ENCODE measurements around the gene CKAP5. TPM values are rescaled to one million over a fixed set of nuclear protein-coding genes. Genes with fewer than 3 reads are reported as not detected.

Gene CKAP5
- 65.4 and 73.0 TPM in 2 replicates for total RNA-seq

DNA sequence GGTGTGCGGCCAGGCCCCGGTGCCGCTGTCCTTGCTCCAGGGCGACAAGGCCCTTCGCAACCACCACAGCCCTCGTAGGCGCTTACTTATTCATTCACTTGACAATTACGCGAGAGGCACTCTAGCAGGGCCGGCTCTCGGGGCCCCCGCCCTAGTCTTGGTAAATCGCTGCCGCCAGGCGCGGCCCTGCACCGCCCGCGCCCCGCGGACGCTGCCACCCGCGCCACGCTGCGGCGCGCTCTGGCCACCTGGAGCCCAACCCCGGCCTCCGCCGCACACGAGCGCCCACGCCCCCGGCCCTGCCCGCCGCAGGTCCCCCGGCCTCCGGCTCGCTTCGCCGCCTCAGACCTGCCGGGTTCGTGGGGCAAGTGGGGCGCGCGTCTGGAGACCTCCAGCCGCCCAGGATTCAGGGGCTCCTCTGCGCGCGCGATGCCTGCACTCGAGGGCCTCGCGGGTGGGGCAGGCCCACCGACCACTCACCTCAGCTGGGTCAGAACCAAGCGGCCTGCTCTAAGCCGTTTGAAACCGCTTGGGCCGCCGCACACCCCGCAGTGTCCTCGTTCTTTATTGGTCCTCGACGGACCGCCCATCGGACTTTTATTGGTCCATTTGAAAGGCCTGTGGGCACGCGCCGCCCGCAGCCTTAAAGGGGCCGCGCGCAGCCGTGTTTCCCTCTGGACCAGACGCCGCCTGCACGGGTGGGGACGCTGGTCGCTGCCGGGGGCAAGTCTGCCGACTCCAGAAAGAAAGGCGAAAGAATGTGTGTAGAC, at the start of gene CKAP5:
CKAP5 (minus strand) TSS at position 541 of the 770 bp plus-strand sequence. CDS start 25,049 bp downstream, outside the sequence.

GRCh38 chr11:46719048-46719542, 127.0 kb downstream of the CKAP5 start, which contains the start of gene F2:
F2 (plus strand) TSS chr11:46719213; CDS start chr11:46719236, 23 bp downstream.

DNA sequence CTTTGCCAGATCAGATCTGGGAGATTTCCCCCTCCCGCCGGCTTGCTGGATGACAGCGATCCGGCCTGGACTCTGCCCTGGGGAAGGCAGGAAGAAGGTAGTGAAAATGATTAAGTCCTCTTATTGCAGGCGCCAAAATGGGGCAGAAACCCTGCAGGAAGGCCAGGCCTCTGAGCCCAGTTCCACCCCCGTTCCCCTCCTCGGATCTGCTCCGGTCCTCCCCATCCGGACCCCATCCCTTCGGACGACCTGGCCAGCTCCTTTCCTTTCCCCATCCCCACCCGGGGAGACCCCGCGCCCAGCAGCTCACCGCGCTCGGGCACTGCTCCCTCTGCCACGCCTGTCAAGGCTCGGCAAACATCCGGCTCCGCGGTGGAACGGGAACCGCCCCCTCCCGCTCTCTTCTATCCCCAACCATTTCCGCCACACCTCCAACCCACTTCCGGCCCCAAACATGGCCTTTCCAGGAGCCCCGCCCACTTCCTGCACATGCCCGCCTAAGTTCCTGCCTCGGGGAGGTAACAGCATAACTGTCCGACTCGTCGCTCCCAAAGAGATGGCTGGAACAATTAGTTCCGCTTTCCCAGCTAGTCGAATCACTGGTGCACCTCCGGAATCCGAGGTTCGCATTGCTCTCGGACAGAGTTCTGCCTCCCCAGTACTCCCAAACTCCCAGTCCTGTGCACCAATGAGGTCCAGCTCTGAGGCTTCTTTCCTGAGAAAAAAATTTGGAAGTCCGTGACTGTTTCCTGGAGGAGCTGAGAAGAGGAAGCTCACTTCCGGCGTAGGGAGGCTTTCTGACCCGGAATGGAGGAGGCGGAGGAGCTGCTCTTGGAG, 145.6 kb downstream of the CKAP5 start, which contains the start of the genes ARHGAP1 and ZNF408:
ARHGAP1 (minus strand) TSS at position 379 of the 837 bp plus-strand sequence. CDS start 4,512 bp downstream, outside the sequence.
ZNF408 (plus strand) TSS at position 791 of the 837 bp plus-strand sequence; CDS start at position 808, 17 bp downstream.

Other genes with a start within 250 kb of the CKAP5 start
- gene HARBI1, start 229.1 kb downstream of the CKAP5 start, total RNA-seq = 2.8 and 4.2 TPM in 2 replicates
- gene ATG13, start 228.7 kb downstream of the CKAP5 start, total RNA-seq = 65.3 and 73.3 TPM in 2 replicates
- gene ARHGAP1, start 145.7 kb downstream of the CKAP5 start, total RNA-seq = 44.0 and 44.4 TPM in 2 replicates
- 7.0 and 8.4 TPM in 2 replicates for gene ZNF408, start 145.2 kb downstream of the CKAP5 start, total RNA-seq
- gene F2, start 127.1 kb downstream of the CKAP5 start, total RNA-seq = not detected in 2 replicates
- gene LRP4, start 72.3 kb upstream of the CKAP5 start, total RNA-seq = 1.2 TPM in 2 replicates
- 29.8 and 32.3 TPM in 2 replicates for gene CSTPP1, start 90.5 kb upstream of the CKAP5 start, total RNA-seq

Data from bronchus fibroblast of lung (primary cell).